Measurements from ENCODE around the gene KRT16.

Gene KRT16

GRCh38 chr17:41581366-41582060 lies 31.1 kb downstream of the KRT16 start:
- Histone ChIP-seq H3K79me2 (ENCODE audit: low read length) (no peaks in the 10 kb centered on the region), H3K4me3 (ENCODE audit: low read length) (no peak overlapping the region), H3K4me1 (ENCODE audit: low read length) (0 out of 2 replicates have a peak, but pooled peaks cover 5% of the 10 kb centered on the region), H3K4me2 (ENCODE audit: low read depth, low read length) (no peak overlapping the region), H3K9ac (ENCODE audit: low read length) (no peak overlapping the region), H2AFZ (ENCODE audit: low read length) (no peak overlapping the region), H3K27me3 (replicated peaks; ENCODE audit: insufficient read depth, low read length) (peaks cover 9% of the 10 kb centered on the region; the same call in 1 of the 2 replicates), H3K27ac (ENCODE audit: low read length) (no peak overlapping the region), H3K9me3 (replicated peaks; ENCODE audit: insufficient read depth, low read length) (no peaks in the 10 kb centered on the region), H3F3A (ENCODE audit: insufficient read depth, low read length) (no peaks in the 10 kb centered on the region), H3K36me3 (replicated peaks; ENCODE audit: insufficient read depth, low read length) (no peaks in the 10 kb centered on the region), H4K20me1 (ENCODE audit: insufficient read depth, low read length) (no peaks in the 10 kb centered on the region), H3K9me2 (replicated peaks; ENCODE audit: insufficient read depth, low read length) (no peaks in the 10 kb centered on the region)
- no peak for DNase-seq
- TF ChIP-seq EZH2phosphoT487 (IDR thresholded peaks at IDR 0.05; ENCODE audit: low read length): no peak
- no peak for TF ChIP-seq EZH2 (optimal IDR thresholded peaks at IDR 0.05; ENCODE audit: low read depth, low read length)
- TF ChIP-seq, protein P1, sequence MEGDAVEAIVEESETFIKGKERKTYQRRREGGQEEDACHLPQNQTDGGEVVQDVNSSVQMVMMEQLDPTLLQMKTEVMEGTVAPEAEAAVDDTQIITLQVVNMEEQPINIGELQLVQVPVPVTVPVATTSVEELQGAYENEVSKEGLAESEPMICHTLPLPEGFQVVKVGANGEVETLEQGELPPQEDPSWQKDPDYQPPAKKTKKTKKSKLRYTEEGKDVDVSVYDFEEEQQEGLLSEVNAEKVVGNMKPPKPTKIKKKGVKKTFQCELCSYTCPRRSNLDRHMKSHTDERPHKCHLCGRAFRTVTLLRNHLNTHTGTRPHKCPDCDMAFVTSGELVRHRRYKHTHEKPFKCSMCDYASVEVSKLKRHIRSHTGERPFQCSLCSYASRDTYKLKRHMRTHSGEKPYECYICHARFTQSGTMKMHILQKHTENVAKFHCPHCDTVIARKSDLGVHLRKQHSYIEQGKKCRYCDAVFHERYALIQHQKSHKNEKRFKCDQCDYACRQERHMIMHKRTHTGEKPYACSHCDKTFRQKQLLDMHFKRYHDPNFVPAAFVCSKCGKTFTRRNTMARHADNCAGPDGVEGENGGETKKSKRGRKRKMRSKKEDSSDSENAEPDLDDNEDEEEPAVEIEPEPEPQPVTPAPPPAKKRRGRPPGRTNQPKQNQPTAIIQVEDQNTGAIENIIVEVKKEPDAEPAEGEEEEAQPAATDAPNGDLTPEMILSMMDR (IDR thresholded peaks at IDR 0.05; ENCODE audit: low read length): no peak

GRCh38 chr17:41580687-41581365 lies 31.7 kb downstream of the KRT16 start:
- no peak overlapping the region for H2AFZ ChIP-seq (ENCODE audit: low read length)
- 0 out of 2 replicates have a peak, but pooled peaks cover 5% of the 10 kb centered on the region for H3K4me1 ChIP-seq (ENCODE audit: low read length)
- no peaks in the 10 kb centered on the region for H3K9me2 ChIP-seq (replicated peaks; ENCODE audit: insufficient read depth, low read length)
- no peak overlapping the region for H3K4me2 ChIP-seq (ENCODE audit: low read depth, low read length)
- H3K4me3 ChIP-seq (ENCODE audit: low read length): no peak overlapping the region
- H3F3A ChIP-seq (ENCODE audit: insufficient read depth, low read length): no peaks in the 10 kb centered on the region
- H3K9ac ChIP-seq (ENCODE audit: low read length): no peak overlapping the region
- H3K27ac ChIP-seq (ENCODE audit: low read length): no peak overlapping the region
- H3K9me3 ChIP-seq (replicated peaks; ENCODE audit: insufficient read depth, low read length): no peaks in the 10 kb centered on the region
- no peaks in the 10 kb centered on the region for H3K36me3 ChIP-seq (replicated peaks; ENCODE audit: insufficient read depth, low read length)
- peaks cover 9% of the 10 kb centered on the region; the same call in 1 of the 2 replicates for H3K27me3 ChIP-seq (replicated peaks; ENCODE audit: insufficient read depth, low read length)
- DNase-seq: no peak
- H4K20me1 ChIP-seq (ENCODE audit: insufficient read depth, low read length): no peaks in the 10 kb centered on the region
- TF ChIP-seq EZH2 (optimal IDR thresholded peaks at IDR 0.05; ENCODE audit: low read depth, low read length) (no peak), EZH2phosphoT487 (IDR thresholded peaks at IDR 0.05; ENCODE audit: low read length) (no peak)
- TF ChIP-seq, protein P1 (IDR thresholded peaks at IDR 0.05; ENCODE audit: low read length): no peak
- H3K79me2 ChIP-seq (ENCODE audit: low read length): no peaks in the 10 kb centered on the region

DNA sequence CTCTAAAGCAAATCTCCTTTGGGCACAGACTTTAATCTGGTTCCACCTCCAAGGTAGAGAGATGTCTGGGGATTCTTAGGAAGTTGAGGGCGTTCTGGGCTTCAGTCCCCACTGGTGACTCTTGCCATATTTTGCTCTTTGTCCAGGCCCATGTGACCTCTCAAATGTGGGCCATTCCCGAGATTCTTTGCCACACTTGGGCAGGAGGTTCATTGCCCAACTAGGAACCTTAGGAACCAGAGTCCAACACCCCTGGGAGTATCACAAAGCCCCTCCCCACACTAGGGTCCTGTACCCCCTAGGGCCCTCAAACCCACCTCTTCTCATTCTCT lies 32.4 kb downstream of the KRT16 start:
- H4K20me1 ChIP-seq (ENCODE audit: insufficient read depth, low read length): no peaks in the 10 kb centered on the region
- no peaks in the 10 kb centered on the region for H3F3A ChIP-seq (ENCODE audit: insufficient read depth, low read length)
- no peaks in the 10 kb centered on the region for H3K36me3 ChIP-seq (replicated peaks; ENCODE audit: insufficient read depth, low read length)
- H3K9me3 ChIP-seq (replicated peaks; ENCODE audit: insufficient read depth, low read length): no peaks in the 10 kb centered on the region
- no peaks in the 10 kb centered on the region for H3K79me2 ChIP-seq (ENCODE audit: low read length)
- TF ChIP-seq EZH2phosphoT487 (IDR thresholded peaks at IDR 0.05; ENCODE audit: low read length) (no peak), EZH2 (optimal IDR thresholded peaks at IDR 0.05; ENCODE audit: low read depth, low read length) (no peak)
- TF ChIP-seq, protein P1 (IDR thresholded peaks at IDR 0.05; ENCODE audit: low read length): no peak
- H3K4me3 ChIP-seq (ENCODE audit: low read length): no peak overlapping the region
- H3K9me2 ChIP-seq (replicated peaks; ENCODE audit: insufficient read depth, low read length): no peaks in the 10 kb centered on the region
- no peak overlapping the region; the same call in 1 of the 2 replicates for H2AFZ ChIP-seq (ENCODE audit: low read length)
- no peak overlapping the region for H3K4me2 ChIP-seq (ENCODE audit: low read depth, low read length)
- H3K27me3 ChIP-seq (replicated peaks; ENCODE audit: insufficient read depth, low read length): peaks cover 9% of the 10 kb centered on the region; the same call in 1 of the 2 replicates
- H3K27ac ChIP-seq (ENCODE audit: low read length): no peak overlapping the region
- no peak overlapping the region for H3K9ac ChIP-seq (ENCODE audit: low read length)
- DNase-seq: no peak
- H3K4me1 ChIP-seq (ENCODE audit: low read length): 0 out of 2 replicates have a peak, but pooled peaks cover 5% of the 10 kb centered on the region

All from MM.1S (cell line).